ENCODE data around the gene NTRK2.

DNA sequence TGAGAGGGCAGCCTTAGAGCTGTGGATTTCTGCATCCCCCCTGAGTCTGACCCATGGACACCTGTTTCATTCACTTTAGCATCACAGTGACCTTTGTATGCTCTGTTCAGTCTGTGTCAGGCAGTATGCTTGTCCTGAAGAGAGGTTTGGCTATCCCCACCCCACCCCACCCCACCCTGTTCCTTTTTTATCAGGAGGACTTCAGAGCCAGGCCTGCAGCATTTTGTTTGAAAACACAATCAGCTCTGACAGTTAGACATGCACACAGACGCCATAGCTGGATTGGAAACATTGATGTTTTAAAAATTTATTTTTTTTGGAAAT lies 142.2 kb downstream of the NTRK2 start:
- TF ChIP-seq, protein P1, sequence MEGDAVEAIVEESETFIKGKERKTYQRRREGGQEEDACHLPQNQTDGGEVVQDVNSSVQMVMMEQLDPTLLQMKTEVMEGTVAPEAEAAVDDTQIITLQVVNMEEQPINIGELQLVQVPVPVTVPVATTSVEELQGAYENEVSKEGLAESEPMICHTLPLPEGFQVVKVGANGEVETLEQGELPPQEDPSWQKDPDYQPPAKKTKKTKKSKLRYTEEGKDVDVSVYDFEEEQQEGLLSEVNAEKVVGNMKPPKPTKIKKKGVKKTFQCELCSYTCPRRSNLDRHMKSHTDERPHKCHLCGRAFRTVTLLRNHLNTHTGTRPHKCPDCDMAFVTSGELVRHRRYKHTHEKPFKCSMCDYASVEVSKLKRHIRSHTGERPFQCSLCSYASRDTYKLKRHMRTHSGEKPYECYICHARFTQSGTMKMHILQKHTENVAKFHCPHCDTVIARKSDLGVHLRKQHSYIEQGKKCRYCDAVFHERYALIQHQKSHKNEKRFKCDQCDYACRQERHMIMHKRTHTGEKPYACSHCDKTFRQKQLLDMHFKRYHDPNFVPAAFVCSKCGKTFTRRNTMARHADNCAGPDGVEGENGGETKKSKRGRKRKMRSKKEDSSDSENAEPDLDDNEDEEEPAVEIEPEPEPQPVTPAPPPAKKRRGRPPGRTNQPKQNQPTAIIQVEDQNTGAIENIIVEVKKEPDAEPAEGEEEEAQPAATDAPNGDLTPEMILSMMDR (IDR thresholded peaks at IDR 0.05): no peak
- no peak for TF ChIP-seq EZH2 (IDR thresholded peaks at IDR 0.05)

Measured in neural progenitor cell (in vitro differentiated cells).